K562 (cell line): Measurements from ENCODE around the gene SLC4A2. TPM values are rescaled to one million over a fixed set of nuclear protein-coding genes. Genes with fewer than 3 reads are reported as not detected.

ENCODE experiments used
- ARNT ChIP-seq, 2 experiments: fragments of 450-650 bp; IDR thresholded peaks; 2 replicates each; pipeline ENCODE4 v1.6.1; 2016; ENCODE audit warnings: mild to moderate bottlenecking in 1 of 2
- CEBPG ChIP-seq, 3 experiments: fragments of 200-800 bp in 1 of 3; sonication (Bioruptor generic) in 1 of 3; sonication (generic) in 1 of 3; formaldehyde crosslinking in 1 of 3; IDR thresholded peaks in 2 of 3; conservative IDR thresholded peaks in 1 of 3; 2 replicates each; pipeline versions ENCODE4 v1.6.1 to v1.8.0; 2016 to 2022; ENCODE audit warnings: missing compliant biosample characterization in 2 of 3, missing genetic modification characterization in 2 of 3, mild to moderate bottlenecking in 1 of 3, missing genetic modification reagents in 1 of 3
- DMBX1 ChIP-seq: fragments of 250-450 bp; sonication (Bioruptor Pico); IDR thresholded peaks from 2 replicates; pipeline ENCODE4 v1.8.0; 2022; ENCODE audit warnings: inconsistent platforms, mild to moderate bottlenecking, moderate library complexity, borderline replicate concordance
- ESRRA ChIP-seq: fragments of 450-650 bp; IDR thresholded peaks from 2 replicates; pipeline ENCODE4 v1.6.1; 2014; ENCODE audit warnings: low read depth, mild to moderate bottlenecking, moderate library complexity, borderline replicate concordance
- HSF4 ChIP-seq: fragments of 250-450 bp; sonication (Bioruptor Pico); IDR thresholded peaks from 2 replicates; pipeline ENCODE4 v2.1.2; 2022; ENCODE audit warnings: mild to moderate bottlenecking, moderate library complexity, borderline replicate concordance
- KLF1 ChIP-seq: fragments of 450-650 bp; IDR thresholded peaks from 2 replicates; pipeline ENCODE4 v1.6.1; 2016; ENCODE audit warnings: missing genetic modification characterization, missing compliant biosample characterization
- MTF1 ChIP-seq: fragments of 250-450 bp; sonication (Bioruptor Pico); IDR thresholded peaks from 2 replicates; pipeline ENCODE4 v1.9.0; 2021; ENCODE audit warnings: moderate library complexity, mild to moderate bottlenecking, inconsistent platforms, borderline replicate concordance
- NONO ChIP-seq, 2 experiments: fragments of 200-400 bp in 1 of 2; fragments of 450-650 bp in 1 of 2; formaldehyde crosslinking in 1 of 2; IDR thresholded peaks; 2 replicates each; pipeline ENCODE4 v1.6.1; 2017; ENCODE audit warnings: low read depth in 2 of 2, mild to moderate bottlenecking in 2 of 2, moderate library complexity in 2 of 2, low read length in 1 of 2
- OTX1 ChIP-seq: fragments of 450-650 bp; formaldehyde crosslinking; IDR thresholded peaks from 2 replicates; pipeline ENCODE4 v1.4.0; 2022; ENCODE audit warnings: mild to moderate bottlenecking
- RNF2 ChIP-seq: sonication (generic); IDR thresholded peaks from 2 replicates; pipeline ENCODE4 v1.6.1; 2016
- SRSF9 ChIP-seq: fragments of 200-400 bp; formaldehyde crosslinking; IDR thresholded peaks from 2 replicates; pipeline ENCODE4 v1.6.1; 2017; ENCODE audit warnings: low read depth, low read length, borderline replicate concordance
- STAG1 ChIP-seq: sonication (generic); formaldehyde crosslinking; IDR thresholded peaks from 2 replicates; pipeline ENCODE4 v1.5.0; 2020; ENCODE audit warnings: missing genetic modification reagents, borderline replicate concordance
- TCF3 ChIP-seq: sonication (generic); formaldehyde crosslinking; IDR thresholded peaks from 2 replicates; pipeline ENCODE4 v1.4.0; 2020; ENCODE audit warnings: mild to moderate bottlenecking, missing genetic modification reagents
- VEZF1 ChIP-seq: fragments of 200-800 bp; sonication (Bioruptor generic); IDR thresholded peaks from 2 replicates; pipeline ENCODE4 v1.6.1; 2017; ENCODE audit warnings: missing genetic modification characterization, missing compliant biosample characterization
- ZC3H4 ChIP-seq: sonication (generic); formaldehyde crosslinking; IDR thresholded peaks from 2 replicates; pipeline ENCODE4 v1.9.0; 2021; ENCODE audit warnings: missing genetic modification reagents, borderline replicate concordance
- ZFP36 ChIP-seq: fragments of 150-350 bp; IDR thresholded peaks from 2 replicates; pipeline ENCODE4 v1.6.1; 2018; ENCODE audit warnings: low read length, low read depth; ENCODE audit not compliant: partially characterized antibody
- ZNF561 ChIP-seq: fragments of 450-650 bp; formaldehyde crosslinking; conservative IDR thresholded peaks from 2 replicates; pipeline ENCODE4 v1.4.0; 2020; ENCODE audit warnings: mild to moderate bottlenecking, moderate library complexity
- ZNF699 ChIP-seq: fragments of 250-450 bp; sonication (Bioruptor Pico); IDR thresholded peaks from 2 replicates; pipeline ENCODE4 v1.8.0; 2021; ENCODE audit warnings: mild to moderate bottlenecking, moderate library complexity; ENCODE audit not compliant: insufficient replicate concordance
- polyA plus RNA-seq, 8 experiments: library from polyadenylated mRNA; depleted of rRNA in 4 of 8; stranded (reverse) in 5 of 8; unstranded in 3 of 8; fragments of >200 nt; fragmentation: Nextera tagmentation in 2 of 8; fragmentation: Illumina TruSeq in 1 of 8; extraction: Ambion mirVana in 2 of 8; extraction: Trizol in 1 of 8; gene quantifications; 2 replicates each; pipeline versions ENCODE4 v1.2.1 to v1.2.3, GENCODE V29; 2011 to 2014; ENCODE audit warnings: inconsistent platforms in 1 of 8, missing spikeins in 1 of 8
- total RNA-seq, 7 experiments: library from RNA; depleted of rRNA in 6 of 7; stranded (reverse); fragments of >200 nt in 6 of 7; fragmentation: Illumina TruSeq in 2 of 7; extraction: Trizol in 2 of 7; gene quantifications; 2 replicates each; pipeline versions ENCODE4 v1.2.1 to v1.2.3, GENCODE V29; 2011 to 2021; ENCODE audit warnings: low replicate concordance in 1 of 7
- TF ChIP-seq, protein P1 (sequence below), 2 experiments: fragments of 450-650 bp in 1 of 2; sonication (generic) in 1 of 2; formaldehyde crosslinking in 1 of 2; IDR thresholded peaks in 1 of 2; conservative IDR thresholded peaks in 1 of 2; 2 replicates each; pipeline versions ENCODE4 v1.6.1 to v1.8.1; 2016 to 2023; ENCODE audit warnings: mild to moderate bottlenecking in 2 of 2, moderate library complexity in 2 of 2, inconsistent platforms in 1 of 2, missing genetic modification reagents in 1 of 2
- TF ChIP-seq, protein P2 (sequence below): fragments of 450-650 bp; formaldehyde crosslinking; IDR thresholded peaks from 2 replicates; pipeline ENCODE4 v1.4.0; 2020; ENCODE audit warnings: mild to moderate bottlenecking, moderate library complexity
- TF ChIP-seq, protein P3 (sequence below): sonication (generic); formaldehyde crosslinking; IDR thresholded peaks from 2 replicates; pipeline ENCODE4 v1.8.1; 2023; ENCODE audit warnings: mild to moderate bottlenecking, missing genetic modification reagents

Gene SLC4A2
- total and polyA plus RNA-seq, 9 of the 15 experiments (the other 6 are each of a cell fraction or from before 2014, with no cell fraction given), result 11.4 to 375 (median 130) TPM

DNA sequence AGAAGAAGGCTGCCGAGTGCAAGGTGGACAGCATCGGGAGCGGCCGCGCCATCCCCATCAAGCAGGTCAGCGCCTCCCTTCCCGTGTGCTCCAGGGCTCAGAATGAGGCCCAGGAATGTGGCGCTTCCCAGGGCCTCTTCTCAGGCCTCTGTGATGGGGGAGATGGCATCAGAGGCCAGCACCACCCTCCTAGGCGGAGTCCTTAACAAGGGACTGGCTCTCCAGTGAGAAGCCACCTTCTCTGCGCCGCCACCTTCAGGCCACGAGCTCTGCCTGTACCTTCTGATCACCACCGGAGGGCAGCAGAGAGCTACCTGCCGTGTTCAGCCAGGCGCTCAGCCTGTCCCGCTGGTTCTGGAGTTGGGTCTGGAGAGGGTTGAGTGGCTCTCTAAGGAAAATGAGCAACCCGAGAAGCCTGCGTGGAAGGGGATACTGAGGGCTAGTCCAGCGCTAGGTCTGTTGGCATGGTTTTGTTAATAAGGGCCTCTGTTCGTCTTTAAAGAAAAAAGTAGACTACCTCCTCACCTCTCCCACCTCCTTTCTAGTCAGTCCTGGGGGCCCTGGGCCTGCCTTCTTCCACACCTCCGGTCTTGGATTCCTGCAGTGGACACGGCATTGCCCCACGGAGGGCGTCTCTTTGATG, 64.6 kb downstream of the SLC4A2 start (continued):
- TF ChIP-seq, protein P1, sequence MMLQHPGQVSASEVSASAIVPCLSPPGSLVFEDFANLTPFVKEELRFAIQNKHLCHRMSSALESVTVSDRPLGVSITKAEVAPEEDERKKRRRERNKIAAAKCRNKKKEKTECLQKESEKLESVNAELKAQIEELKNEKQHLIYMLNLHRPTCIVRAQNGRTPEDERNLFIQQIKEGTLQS (IDR thresholded peaks at IDR 0.05), result no peak
- TF ChIP-seq, protein P1 (CRISPR knock-in tag; conservative IDR thresholded peaks at IDR 0.05), result 0 out of 2 replicates have a peak, but pooled peaks have one; percentile 65
- TF ChIP-seq ZNF561 (CRISPR knock-in tag) (no peak), DMBX1 (CRISPR knock-in tag) (no peak), TCF3 (CRISPR knock-in tag) (peak; percentile 5; the same call in 1 of the 2 replicates), CEBPG (CRISPR knock-in tag; IDR thresholded peaks at IDR 0.05) (no peak), CEBPG (tag; conservative IDR thresholded peaks at IDR 0.05 in 1 of 2, IDR thresholded peaks at IDR 0.05 in 1 of 2) (no peak), SRSF9 (no peak), ZC3H4 (no peak), MTF1 (CRISPR knock-in tag) (no peak), ZNF699 (no peak), VEZF1 (CRISPR knock-in tag) (no peak), ZFP36 (no peak), ESRRA (0 out of 2 replicates have a peak, but pooled peaks have one; percentile 48), ARNT (IDR thresholded peaks at IDR 0.05) (peak in 1 of 2 experiments; percentile 72; a peak in 1 of 4 replicates), OTX1 (CRISPR knock-in tag) (0 out of 2 replicates have a peak, but pooled peaks have one; percentile 3), HSF4 (CRISPR knock-in tag) (no peak), STAG1 (peak; percentile 53; the same call in 1 of the 2 replicates), RNF2 (no peak), KLF1 (tag) (no peak), NONO (IDR thresholded peaks at IDR 0.05; ENCODE audit: low read depth in 2 of 2, low read length in 1 of 2) (no peak)
- TF ChIP-seq, protein P2, sequence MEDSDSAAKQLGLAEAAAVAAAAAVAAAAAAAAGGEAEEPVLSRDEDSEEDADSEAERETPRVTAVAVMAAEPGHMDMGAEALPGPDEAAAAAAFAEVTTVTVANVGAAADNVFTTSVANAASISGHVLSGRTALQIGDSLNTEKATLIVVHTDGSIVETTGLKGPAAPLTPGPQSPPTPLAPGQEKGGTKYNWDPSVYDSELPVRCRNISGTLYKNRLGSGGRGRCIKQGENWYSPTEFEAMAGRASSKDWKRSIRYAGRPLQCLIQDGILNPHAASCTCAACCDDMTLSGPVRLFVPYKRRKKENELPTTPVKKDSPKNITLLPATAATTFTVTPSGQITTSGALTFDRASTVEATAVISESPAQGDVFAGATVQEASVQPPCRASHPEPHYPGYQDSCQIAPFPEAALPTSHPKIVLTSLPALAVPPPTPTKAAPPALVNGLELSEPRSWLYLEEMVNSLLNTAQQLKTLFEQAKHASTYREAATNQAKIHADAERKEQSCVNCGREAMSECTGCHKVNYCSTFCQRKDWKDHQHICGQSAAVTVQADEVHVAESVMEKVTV (CRISPR knock-in tag), result peak; percentile 72
- TF ChIP-seq, protein P3, sequence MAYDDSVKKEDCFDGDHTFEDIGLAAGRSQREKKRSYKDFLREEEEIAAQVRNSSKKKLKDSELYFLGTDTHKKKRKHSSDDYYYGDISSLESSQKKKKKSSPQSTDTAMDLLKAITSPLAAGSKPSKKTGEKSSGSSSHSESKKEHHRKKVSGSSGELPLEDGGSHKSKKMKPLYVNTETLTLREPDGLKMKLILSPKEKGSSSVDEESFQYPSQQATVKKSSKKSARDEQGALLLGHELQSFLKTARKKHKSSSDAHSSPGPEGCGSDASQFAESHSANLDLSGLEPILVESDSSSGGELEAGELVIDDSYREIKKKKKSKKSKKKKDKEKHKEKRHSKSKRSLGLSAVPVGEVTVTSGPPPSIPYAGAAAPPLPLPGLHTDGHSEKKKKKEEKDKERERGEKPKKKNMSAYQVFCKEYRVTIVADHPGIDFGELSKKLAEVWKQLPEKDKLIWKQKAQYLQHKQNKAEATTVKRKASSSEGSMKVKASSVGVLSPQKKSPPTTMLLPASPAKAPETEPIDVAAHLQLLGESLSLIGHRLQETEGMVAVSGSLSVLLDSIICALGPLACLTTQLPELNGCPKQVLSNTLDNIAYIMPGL (CRISPR knock-in tag), result peak; percentile 55; the same call in 1 of the 2 replicates
